ENCODE data around the gene RFX3. TPM values are rescaled to one million over a fixed set of nuclear protein-coding genes. Genes with fewer than 3 reads are reported as not detected.

Gene RFX3
- total RNA-seq, 1 experiment from 2014 or later: 4.5 TPM

- Histone ChIP-seq H3K36me3 (ENCODE audit: low read depth, low read length) (no peaks in the 10 kb centered on the region), H3F3A (ENCODE audit: low read length, unreplicated experiment) (no peaks in the 10 kb centered on the region), H4K20me1 (ENCODE audit: low read length) (no peaks in the 10 kb centered on the region), H3K79me2 (ENCODE audit: low read length) (no peaks in the 10 kb centered on the region), H2AFZ (ENCODE audit: low read length) (no peak overlapping the region), H3K9me2 (replicated peaks; ENCODE audit: low read length) (no peaks in the 10 kb centered on the region), H3K9me3 (ENCODE audit: low read length) (no peaks in the 10 kb centered on the region), H3K9ac (ENCODE audit: low read length) (no peak overlapping the region), H3K27ac (ENCODE audit: low read length) (no peak overlapping the region), H3K4me1 (ENCODE audit: insufficient read depth, low read length) (0 out of 2 replicates have a peak, but pooled peaks cover 3% of the 10 kb centered on the region), H3K27me3 (ENCODE audit: low read length) (no peaks in the 10 kb centered on the region), H3K4me3 (ENCODE audit: low read length) (no peak overlapping the region), H3K4me2 (ENCODE audit: low read length) (no peak overlapping the region)
- BruUV-seq (replicated peaks): no TSS peak
- POLR2A ChIA-PET (ENCODE audit: unreplicated experiment): no interaction called here
- CTCF ChIA-PET: interaction anchor here (1.7 kb wide), 1 partner anchor 58 kb away, joined by 4 read pairs; no protein-coding TSS in a partner anchor
- intact Hi-C loops (cut with micrococcal nuclease): loop anchor here (5.0 to 10.0 kb wide), 2 partner anchors 756 to 899 kb away; no protein-coding TSS in a partner anchor
- ATAC-seq (no peak), DNase-seq (no peak)
- TF ChIP-seq EZH2 (IDR thresholded peaks at IDR 0.05; ENCODE audit: low read length, unreplicated experiment): no peak
- TF ChIP-seq CTCF (conservative IDR thresholded peaks at IDR 0.05; ENCODE audit: low read depth, low read length): no peak
- no peak for TF ChIP-seq EZH2phosphoT487 (IDR thresholded peaks at IDR 0.05; ENCODE audit: borderline replicate concordance, low read length)
These were observed 57.2 kb downstream of the RFX3 start for GRCh38 chr9:3468421-3469205.

- H3K27ac ChIP-seq (ENCODE audit: low read length): no peak overlapping the region
- H3K9me3 ChIP-seq (ENCODE audit: low read length): no peaks in the 10 kb centered on the region
- TF ChIP-seq EZH2 (IDR thresholded peaks at IDR 0.05; ENCODE audit: low read length, unreplicated experiment): no peak
- peak; percentile 89 for TF ChIP-seq CTCF (conservative IDR thresholded peaks at IDR 0.05; ENCODE audit: low read depth, low read length)
- H3K9me2 ChIP-seq (replicated peaks; ENCODE audit: low read length): no peaks in the 10 kb centered on the region
- H3K36me3 ChIP-seq (ENCODE audit: low read depth, low read length): no peaks in the 10 kb centered on the region
- H3K27me3 ChIP-seq (ENCODE audit: low read length): no peaks in the 10 kb centered on the region
- no peak overlapping the region for H3K4me3 ChIP-seq (ENCODE audit: low read length)
- ChIA-PET POLR2A (ENCODE audit: unreplicated experiment) (no interaction called here), CTCF (interaction anchor here (0.6 to 1.7 kb wide), 2 partner anchors 59 to 587 kb away, joined by 4 read pairs; no protein-coding TSS in a partner anchor)
- H3K4me1 ChIP-seq (ENCODE audit: insufficient read depth, low read length): 0 out of 2 replicates have a peak, but pooled peaks cover 3% of the 10 kb centered on the region
- H3K9ac ChIP-seq (ENCODE audit: low read length): no peak overlapping the region
- H3K79me2 ChIP-seq (ENCODE audit: low read length): no peaks in the 10 kb centered on the region
- no peaks in the 10 kb centered on the region for H4K20me1 ChIP-seq (ENCODE audit: low read length)
- 0 out of 2 replicates have a peak overlapping the region, but pooled peaks have one; percentile 29 for H3K4me2 ChIP-seq (ENCODE audit: low read length)
- intact Hi-C loops (cut with micrococcal nuclease): loop anchor here (1.0 to 10.0 kb wide), 5 partner anchors 54 to 900 kb away; no protein-coding TSS in a partner anchor
- no peak overlapping the region for H2AFZ ChIP-seq (ENCODE audit: low read length)
- DNase-seq (peak; percentile 55), ATAC-seq (peak; percentile 94)
- no TSS peak for BruUV-seq (replicated peaks)
- no peaks in the 10 kb centered on the region for H3F3A ChIP-seq (ENCODE audit: low read length, unreplicated experiment)
These were observed 58.1 kb downstream of the RFX3 start for GRCh38 chr9:3467593-3468219.
